Fibroblast of pulmonary artery (primary cell): ENCODE measurements around the gene PDCD6IP.
"Not testable (repeated sequence)": the region's sequence is repeated elsewhere in the genome, so short reads cannot be mapped to it uniquely, and the experiment has no call there.

Source experiments
- DNase-seq: peaks from one replicate; pipeline ENCODE4 v3.0.0-alpha.2; 2010; ENCODE audit warnings: low read depth
- H3K4me3 ChIP-seq: replicated peaks from 2 replicates; pipeline ENCODE4 v1.5.1; 2011; ENCODE audit warnings: low read depth, mild to moderate bottlenecking, control low read depth, low read length, moderate library complexity
- CTCF ChIP-seq: IDR thresholded peaks from 2 replicates; pipeline ENCODE4 v1.5.1; 2011; ENCODE audit warnings: mild to moderate bottlenecking, control low read depth, low read length, inconsistent platforms; ENCODE audit errors: missing control alignments

PDCD6IP gene

GRCh38 chr3:33798418-33799201, at the start of gene PDCD6IP:
PDCD6IP (plus strand) TSS chr3:33798630; CDS start chr3:33798729, 99 bp downstream.
- peak; percentile 17 for TF ChIP-seq CTCF
- DNase-seq: peak; percentile 95
- peak within 1 kb of the TSS; percentile 93 for H3K4me3 ChIP-seq

- DNase-seq: peak; percentile 58
- TF ChIP-seq CTCF: no peak
- no peak overlapping the region for H3K4me3 ChIP-seq
Measured at GRCh38 chr3:33749546-33750210, 48.8 kb upstream of the PDCD6IP start.

GRCh38 chr3:33750211-33750548, 48.2 kb upstream of the PDCD6IP start:
- H3K4me3 ChIP-seq: no peak overlapping the region
- TF ChIP-seq CTCF: no peak
- DNase-seq: peak; percentile 7

GRCh38 chr3:33751336-33751735, 47.1 kb upstream of the PDCD6IP start:
- no peak for TF ChIP-seq CTCF
- no peak overlapping the region for H3K4me3 ChIP-seq
- DNase-seq: no peak

- H3K4me3 ChIP-seq, DNase-seq: not testable (repeated sequence)
Measured at GRCh38 chr3:33754391-33754790, 44.0 kb upstream of the PDCD6IP start.

GRCh38 chr3:33758281-33758680, 40.1 kb upstream of the PDCD6IP start:
- no peak overlapping the region for H3K4me3 ChIP-seq
- no peak for TF ChIP-seq CTCF
- no peak for DNase-seq

- DNase-seq: no peak
- TF ChIP-seq CTCF: no peak
- no peak overlapping the region for H3K4me3 ChIP-seq
Measured at GRCh38 chr3:33758864-33759263, 39.6 kb upstream of the PDCD6IP start.
